HepG2 (cell line): ENCODE results near the gene GDPD5. TPM values are rescaled to one million over a fixed set of nuclear protein-coding genes. Genes with fewer than 3 reads are reported as not detected.

ENCODE experiments used
- ATAC-seq: fragments of 200-7000 bp; cut with Tn5 transposase; 3 replicates; pipeline ENCODE4 v1.9.1; 2020; ENCODE audit warnings: mild to moderate bottlenecking, moderate library complexity
- BruUV-seq: library from RNA; stranded (reverse); fragments of 400-500 nt; replicated peaks from 2 replicates; lab custom pipeline; 2021; lab: Mats Ljungman, UMichigan
- CTCF ChIA-PET: fragments of 300-600 bp; formaldehyde crosslinking; extraction: SDS; loops from one replicate; lab custom pipeline; 2021; ENCODE audit warnings: low total read pairs, inconsistent platforms, low intra/inter-chr PET ratio; lab: Yijun Ruan, JAX
- POLR2A ChIA-PET: fragments of 350-600 bp; sonication (Branson Sonifier 250); formaldehyde crosslinking; loops from one replicate; lab custom pipeline; 2020; ENCODE audit warnings: antibody characterized with exemption, inconsistent platforms; lab: Yijun Ruan, JAX
- DNase-seq: peaks from one replicate; pipeline ENCODE4 v3.0.0-alpha.2; 2015; ENCODE audit warnings: low spot score
- FAIRE-seq: peaks from 3 replicates; lab custom pipeline; 2011; peaks lifted over from hg19 to GRCh38; lab: Jason Lieb, UNC
- H2AFZ ChIP-seq: one replicate; pipeline ENCODE4 v1.6.1; 2011; ENCODE audit warnings: low read length, inconsistent platforms
- H3K27ac ChIP-seq: fragments of 300-600 bp; 3 replicates; pipeline ENCODE4 v1.8.0; 2011; ENCODE audit warnings: mixed run types, mild to moderate bottlenecking, mixed read lengths, low read length, inconsistent platforms; ENCODE audit not compliant: insufficient read depth; ENCODE audit errors: extremely low read length
- H3K27me3 ChIP-seq, 2 experiments: fragments of 200-600 bp in 1 of 2; 2 replicates in 1 of 2; 3 replicates in 1 of 2; pipeline versions ENCODE4 v1.6.0 to v1.8.0; 2011; ENCODE audit warnings: low read length in 2 of 2, mild to moderate bottlenecking in 2 of 2, moderate library complexity in 2 of 2, inconsistent platforms in 1 of 2; ENCODE audit not compliant: insufficient read depth in 2 of 2, control insufficient read depth in 1 of 2
- H3K36me3 ChIP-seq, 2 experiments: fragments of 200-600 bp in 1 of 2; replicated peaks in 1 of 2; 2 replicates in 1 of 2; 3 replicates in 1 of 2; pipeline versions ENCODE4 v1.5.1 to v1.8.0; 2011; ENCODE audit warnings: low read length in 2 of 2, inconsistent platforms in 1 of 2; ENCODE audit not compliant: insufficient read depth in 2 of 2, control insufficient read depth in 1 of 2
- H3K4me1 ChIP-seq: 2 replicates; pipeline ENCODE4 v1.5.1; 2012; ENCODE audit warnings: low read length, inconsistent platforms; ENCODE audit not compliant: insufficient read depth
- H3K4me2 ChIP-seq: 2 replicates; pipeline ENCODE4 v1.6.0; 2011; ENCODE audit warnings: low read depth, low read length, inconsistent platforms
- H3K4me3 ChIP-seq, 3 experiments: fragments of 200-600 bp in 1 of 3; sonication (generic), shearing (Covaris generic) in 1 of 3; replicated peaks in 1 of 3; 2 replicates each; pipeline ENCODE4 v1.5.1; 2011 to 2016; ENCODE audit warnings: low read length in 3 of 3, inconsistent platforms in 2 of 3, low read depth in 2 of 3, mild to moderate bottlenecking in 2 of 3, control low read depth in 1 of 3, mixed read lengths in 1 of 3; ENCODE audit not compliant: insufficient read depth in 1 of 3
- H3K79me2 ChIP-seq: one replicate; pipeline ENCODE4 v1.6.1; 2011; ENCODE audit warnings: low read length, inconsistent platforms; ENCODE audit not compliant: insufficient read depth
- H3K9ac ChIP-seq: 2 replicates; pipeline ENCODE4 v1.6.0; 2011; ENCODE audit warnings: mild to moderate bottlenecking, low read depth, low read length, inconsistent platforms; ENCODE audit not compliant: insufficient read depth
- H3K9me3 ChIP-seq: 2 replicates; pipeline ENCODE4 v1.5.1; 2012; ENCODE audit warnings: mild to moderate bottlenecking, low read length
- H4K20me1 ChIP-seq: 2 replicates; pipeline ENCODE4 v1.6.0; 2011; ENCODE audit warnings: inconsistent platforms, mild to moderate bottlenecking, low read length, moderate library complexity; ENCODE audit not compliant: insufficient read depth
- FOXO4 ChIP-seq: sonication (generic); formaldehyde crosslinking; conservative IDR thresholded peaks from 2 replicates; pipeline ENCODE4 v1.8.1; 2023; ENCODE audit warnings: missing genetic modification reagents
- GTF3A ChIP-seq: sonication (generic); formaldehyde crosslinking; conservative IDR thresholded peaks from 2 replicates; pipeline ENCODE4 v1.4.0; 2020; ENCODE audit warnings: mild to moderate bottlenecking, missing genetic modification reagents
- ISL2 ChIP-seq: sonication (generic); formaldehyde crosslinking; IDR thresholded peaks from 2 replicates; pipeline ENCODE4 v1.5.0; 2020; ENCODE audit warnings: missing genetic modification reagents
- MIER3 ChIP-seq: IDR thresholded peaks from 2 replicates; pipeline ENCODE4 v1.6.1; 2016; ENCODE audit warnings: missing compliant biosample characterization, borderline replicate concordance
- NAIF1 ChIP-seq: sonication (generic); formaldehyde crosslinking; IDR thresholded peaks from 2 replicates; pipeline ENCODE4 v1.5.0; 2020; ENCODE audit warnings: mild to moderate bottlenecking, missing genetic modification reagents, borderline replicate concordance
- RXRB ChIP-seq: IDR thresholded peaks from 2 replicates; pipeline ENCODE4 v1.6.1; 2016; ENCODE audit warnings: borderline replicate concordance, missing genetic modification reagents, missing compliant biosample characterization
- WGBS: methylation state at CpG from one replicate; pipeline ENCODE4 v1.1.6; 2017; ENCODE audit warnings: low lambda C conversion rate; 5-methylcytosine and 5-hydroxymethylcytosine counted together
- in situ Hi-C: cut with HindIII; loops from 2 replicates; pipeline ENCODE4 v1.10.0; 2017; ENCODE audit warnings: low pct_unique_long_range_greater_than_20kb; ENCODE audit not compliant: extremely low pct_ligation_motif_present
- intact Hi-C: fragments of 100-400 bp; cut with micrococcal nuclease; formaldehyde crosslinking; loops from one replicate; pipeline ENCODE4 v1.10.0; 2022; ENCODE audit not compliant: unreplicated experiment
- polyA plus RNA-seq, 8 experiments: library from polyadenylated mRNA; depleted of rRNA in 3 of 8; stranded (reverse) in 7 of 8; unstranded in 1 of 8; fragments of >200 nt; fragmentation: Illumina TruSeq in 4 of 8; extraction: Trizol in 4 of 8; gene quantifications; 2 replicates each; pipeline versions ENCODE4 v1.2.1 to v1.2.3, GENCODE V29; 2011 to 2016; ENCODE audit warnings: low read depth in 4 of 8, missing spikeins in 1 of 8, mixed read lengths in 1 of 8; ENCODE audit not compliant: insufficient read depth in 1 of 8
- total RNA-seq, 5 experiments: library from RNA; depleted of rRNA; stranded (reverse); fragments of >200 nt; fragmentation: Illumina TruSeq; extraction: Trizol; gene quantifications; 2 replicates each; pipeline ENCODE4 v1.2.3, GENCODE V29; 2016; ENCODE audit warnings: low read depth in 1 of 5
- TF ChIP-seq, protein P1 (sequence below): IDR thresholded peaks from 2 replicates; pipeline ENCODE4 v1.6.1; 2016; ENCODE audit warnings: low read depth, missing genetic modification reagents, missing compliant biosample characterization

The GDPD5 gene
- total and polyA plus RNA-seq, 2 of the 13 experiments (the other 11 are each of a cell fraction or from before 2014, with no cell fraction given), result 55.0 to 67.5 TPM

GRCh38 chr11:75422248-75423231 lies 103.2 kb downstream of the GDPD5 start (continued):
- TF ChIP-seq, protein P1, sequence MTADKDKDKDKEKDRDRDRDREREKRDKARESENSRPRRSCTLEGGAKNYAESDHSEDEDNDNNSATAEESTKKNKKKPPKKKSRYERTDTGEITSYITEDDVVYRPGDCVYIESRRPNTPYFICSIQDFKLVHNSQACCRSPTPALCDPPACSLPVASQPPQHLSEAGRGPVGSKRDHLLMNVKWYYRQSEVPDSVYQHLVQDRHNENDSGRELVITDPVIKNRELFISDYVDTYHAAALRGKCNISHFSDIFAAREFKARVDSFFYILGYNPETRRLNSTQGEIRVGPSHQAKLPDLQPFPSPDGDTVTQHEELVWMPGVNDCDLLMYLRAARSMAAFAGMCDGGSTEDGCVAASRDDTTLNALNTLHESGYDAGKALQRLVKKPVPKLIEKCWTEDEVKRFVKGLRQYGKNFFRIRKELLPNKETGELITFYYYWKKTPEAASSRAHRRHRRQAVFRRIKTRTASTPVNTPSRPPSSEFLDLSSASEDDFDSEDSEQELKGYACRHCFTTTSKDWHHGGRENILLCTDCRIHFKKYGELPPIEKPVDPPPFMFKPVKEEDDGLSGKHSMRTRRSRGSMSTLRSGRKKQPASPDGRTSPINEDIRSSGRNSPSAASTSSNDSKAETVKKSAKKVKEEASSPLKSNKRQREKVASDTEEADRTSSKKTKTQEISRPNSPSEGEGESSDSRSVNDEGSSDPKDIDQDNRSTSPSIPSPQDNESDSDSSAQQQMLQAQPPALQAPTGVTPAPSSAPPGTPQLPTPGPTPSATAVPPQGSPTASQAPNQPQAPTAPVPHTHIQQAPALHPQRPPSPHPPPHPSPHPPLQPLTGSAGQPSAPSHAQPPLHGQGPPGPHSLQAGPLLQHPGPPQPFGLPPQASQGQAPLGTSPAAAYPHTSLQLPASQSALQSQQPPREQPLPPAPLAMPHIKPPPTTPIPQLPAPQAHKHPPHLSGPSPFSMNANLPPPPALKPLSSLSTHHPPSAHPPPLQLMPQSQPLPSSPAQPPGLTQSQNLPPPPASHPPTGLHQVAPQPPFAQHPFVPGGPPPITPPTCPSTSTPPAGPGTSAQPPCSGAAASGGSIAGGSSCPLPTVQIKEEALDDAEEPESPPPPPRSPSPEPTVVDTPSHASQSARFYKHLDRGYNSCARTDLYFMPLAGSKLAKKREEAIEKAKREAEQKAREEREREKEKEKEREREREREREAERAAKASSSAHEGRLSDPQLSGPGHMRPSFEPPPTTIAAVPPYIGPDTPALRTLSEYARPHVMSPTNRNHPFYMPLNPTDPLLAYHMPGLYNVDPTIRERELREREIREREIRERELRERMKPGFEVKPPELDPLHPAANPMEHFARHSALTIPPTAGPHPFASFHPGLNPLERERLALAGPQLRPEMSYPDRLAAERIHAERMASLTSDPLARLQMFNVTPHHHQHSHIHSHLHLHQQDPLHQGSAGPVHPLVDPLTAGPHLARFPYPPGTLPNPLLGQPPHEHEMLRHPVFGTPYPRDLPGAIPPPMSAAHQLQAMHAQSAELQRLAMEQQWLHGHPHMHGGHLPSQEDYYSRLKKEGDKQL, result peak; percentile 48; the same call in 1 of the 2 replicates
- TF ChIP-seq RXRB (CRISPR knock-in tag) (peak; percentile 38; the same call in 1 of the 2 replicates), MIER3 (CRISPR knock-in tag) (0 out of 2 replicates have a peak, but pooled peaks have one; percentile 33), GTF3A (CRISPR knock-in tag) (0 out of 2 replicates have a peak, but pooled peaks have one; percentile 56)
- TF ChIP-seq, all 625 proteins: peak for 113

DNA sequence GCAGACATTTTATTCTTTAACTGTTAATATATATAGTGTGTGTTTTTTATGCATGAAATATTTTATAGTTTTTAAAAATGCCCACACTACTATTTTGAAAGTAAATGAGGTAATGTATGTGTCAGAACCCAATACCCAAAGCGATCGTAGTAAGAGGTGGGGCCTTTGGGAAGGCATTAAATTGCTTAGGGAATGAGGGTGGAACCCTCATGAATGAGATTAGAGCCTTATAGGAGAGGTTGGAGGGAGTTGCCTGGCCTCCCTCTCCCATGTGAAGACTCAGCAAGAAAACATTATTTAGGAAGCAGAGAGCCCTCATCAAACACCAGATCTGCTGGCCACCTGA lies 103.9 kb downstream of the GDPD5 start:
- in situ Hi-C loops, result no loop called here
- Histone ChIP-seq H3K4me1 (peaks cover 38% of the 10 kb centered on the region), H3K27me3 (no peaks in the 10 kb centered on the region), H3K4me3 (no peak overlapping the region), H3K27ac (peak overlapping the region; percentile 12), H3K36me3 (no peaks in the 10 kb centered on the region), H3K9me3 (no peaks in the 10 kb centered on the region), H3K4me2 (peak overlapping the region; percentile 59; the same call in 1 of the 2 replicates), H3K9ac (no peak overlapping the region), H3K79me2 (no peaks in the 10 kb centered on the region), H2AFZ (no peak overlapping the region), H4K20me1 (peaks cover 10% of the 10 kb centered on the region)
- peak; percentile 17 for ATAC-seq
- no peak for DNase-seq
- 0 out of 2 replicates have a peak, but pooled peaks have one; percentile 36 for TF ChIP-seq NAIF1 (CRISPR knock-in tag)
- TF ChIP-seq FOXO4, result no peak
- peak; percentile 0; the same call in 1 of the 2 replicates for TF ChIP-seq ISL2 (CRISPR knock-in tag)
- CTCF ChIA-PET, result no interaction called here
- POLR2A ChIA-PET, result interaction anchor here (0.9 to 1.8 kb wide), 5 partner anchors 9 to 21 kb away, joined by 3 to 10 read pairs (median 4); no protein-coding TSS in a partner anchor
- BruUV-seq, result no TSS peak
- WGBS, result 9% methylated on average over 2 of the region's 2 CpGs
- intact Hi-C loops, result loop anchor here (2.0 kb wide), 1 partner anchor 13 kb away; no protein-coding TSS in a partner anchor
- FAIRE-seq, result no peak
